Measurements from ENCODE around the gene RPLP2.

RPLP2 gene

DNA sequence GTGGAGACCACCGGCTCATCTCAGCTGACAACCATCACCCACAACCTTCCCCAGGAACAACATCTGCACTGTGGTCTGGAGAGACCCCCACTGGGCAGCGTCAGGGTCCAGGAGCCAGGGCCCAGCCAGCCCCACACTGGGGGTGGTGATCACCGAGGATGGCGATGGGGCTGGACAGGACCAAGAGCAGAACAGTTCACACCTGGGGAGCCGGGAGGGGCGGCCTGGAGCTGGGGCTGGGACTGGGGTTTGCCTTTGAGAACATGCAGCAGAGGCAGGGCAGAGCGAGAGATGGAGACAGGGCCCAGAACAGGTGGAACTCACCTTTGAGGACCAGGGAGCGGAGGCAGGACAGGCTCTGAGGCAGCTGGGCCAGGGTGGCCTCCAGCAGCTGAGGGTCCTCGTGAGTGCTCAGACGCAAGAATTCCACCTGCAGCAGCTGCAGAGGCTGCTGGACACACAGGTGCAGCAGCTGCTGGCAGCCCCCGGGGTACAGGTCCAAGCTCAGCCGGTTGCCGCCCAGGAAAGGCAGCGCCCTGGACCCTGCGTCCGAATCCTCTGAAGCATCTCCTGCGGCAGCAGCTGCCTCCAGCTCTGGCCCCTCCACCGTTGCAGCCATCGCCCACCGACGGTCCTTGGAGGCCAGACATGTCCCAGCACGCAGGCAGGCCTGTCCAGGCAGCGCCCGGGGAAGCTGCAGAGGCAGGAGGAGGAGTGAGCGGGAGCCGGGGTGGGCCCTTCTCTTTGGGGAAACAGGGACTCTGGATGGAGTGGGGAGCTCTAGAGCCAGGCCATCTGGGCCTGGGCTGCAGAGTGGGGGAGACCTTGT is 5.8 kb upstream of the RPLP2 start:
- DNase-seq (ENCODE audit: low spot score) = no peak

DNA sequence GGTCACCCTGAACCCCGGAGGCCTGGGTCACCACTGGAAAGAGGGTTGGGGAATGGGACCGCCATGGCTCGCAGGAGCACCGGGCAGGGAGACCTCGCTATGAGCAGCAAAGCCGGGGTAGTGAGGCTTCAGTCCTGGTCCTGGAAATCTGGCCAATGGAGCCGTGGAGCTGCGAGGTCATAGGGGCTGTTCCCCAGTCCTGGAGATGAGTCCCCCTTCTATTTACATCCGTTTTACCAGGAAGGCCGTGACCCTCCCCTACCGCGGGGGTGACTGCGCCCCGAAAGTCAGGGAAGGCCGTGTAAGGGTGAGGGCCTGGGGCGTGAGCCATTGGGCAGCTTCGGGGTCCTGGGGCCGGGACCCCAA is 5.2 kb upstream of the RPLP2 start:
- no peak for DNase-seq (ENCODE audit: low spot score)

- peak; percentile 33 for DNase-seq (ENCODE audit: low spot score)
Observed at GRCh38 chr11:808427-809286, 1.1 kb upstream of the RPLP2 start.

DNA sequence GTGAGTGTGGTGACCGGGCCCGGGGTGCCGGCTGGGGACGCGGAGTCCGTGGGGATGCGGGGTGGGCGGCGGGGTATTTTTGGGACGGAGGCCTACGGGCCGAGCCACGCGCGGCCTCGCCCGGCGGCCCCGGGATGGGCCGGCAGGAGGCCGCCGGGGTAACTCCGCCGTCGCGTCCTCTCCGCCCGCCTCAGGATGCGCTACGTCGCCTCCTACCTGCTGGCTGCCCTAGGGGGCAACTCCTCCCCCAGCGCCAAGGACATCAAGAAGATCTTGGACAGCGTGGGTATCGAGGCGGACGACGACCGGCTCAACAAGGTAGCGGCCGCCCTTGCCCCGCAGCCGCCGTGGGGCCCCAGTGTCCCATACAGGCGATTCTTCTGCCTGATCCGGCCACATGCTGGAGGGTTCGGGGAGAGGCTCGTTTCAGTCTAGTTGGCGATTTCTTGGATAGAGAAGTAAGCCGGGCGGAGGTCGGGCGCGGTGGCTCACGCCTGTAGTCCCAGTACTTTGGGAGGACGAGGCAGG is 337 bp downstream of the RPLP2 start:
- DNase-seq (ENCODE audit: low spot score) = no peak

- DNase-seq (ENCODE audit: low spot score) = no peak
Observed at GRCh38 chr11:811446-812245, 1.9 kb downstream of the RPLP2 start.

DNA sequence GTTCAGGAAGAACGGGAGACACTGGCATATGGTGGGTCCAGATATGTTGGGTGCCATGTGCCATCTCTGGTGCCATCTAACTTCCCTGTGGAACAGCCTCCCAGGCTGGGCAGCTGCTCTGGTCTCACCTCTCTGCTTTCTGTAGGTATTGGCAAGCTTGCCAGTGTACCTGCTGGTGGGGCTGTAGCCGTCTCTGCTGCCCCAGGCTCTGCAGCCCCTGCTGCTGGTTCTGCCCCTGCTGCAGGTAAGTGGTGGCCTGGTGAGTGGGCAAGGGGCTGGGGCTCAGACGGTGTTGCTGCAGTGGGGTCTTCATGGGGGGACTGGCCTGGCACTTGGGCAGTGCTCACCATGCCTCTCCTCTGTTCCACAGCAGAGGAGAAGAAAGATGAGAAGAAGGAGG is 2.6 kb downstream of the RPLP2 start:
- no peak for DNase-seq (ENCODE audit: low spot score)

DNA sequence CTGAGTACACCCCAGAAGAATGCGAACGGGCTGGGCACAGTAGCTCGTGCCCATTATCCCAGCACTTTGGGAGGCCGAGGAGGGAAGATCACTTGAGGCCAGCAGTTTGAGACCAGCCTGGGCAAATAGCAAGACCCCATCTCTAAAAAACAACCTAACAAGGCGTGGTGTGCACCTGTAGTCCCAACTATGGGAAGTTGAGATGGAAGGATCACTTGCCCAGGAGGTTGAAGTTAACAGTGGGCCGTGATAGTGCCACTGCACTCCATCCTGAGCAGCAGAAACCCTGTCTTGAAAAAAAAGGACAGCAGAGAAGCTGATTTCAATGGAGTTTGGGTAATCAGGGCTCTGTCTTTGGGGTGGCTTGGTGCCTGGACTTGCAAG is 3.3 kb downstream of the RPLP2 start:
- no peak for DNase-seq (ENCODE audit: low spot score)

GRCh38 chr11:813456-814096 is 3.8 kb downstream of the RPLP2 start:
- no peak for DNase-seq (ENCODE audit: low spot score)

DNA sequence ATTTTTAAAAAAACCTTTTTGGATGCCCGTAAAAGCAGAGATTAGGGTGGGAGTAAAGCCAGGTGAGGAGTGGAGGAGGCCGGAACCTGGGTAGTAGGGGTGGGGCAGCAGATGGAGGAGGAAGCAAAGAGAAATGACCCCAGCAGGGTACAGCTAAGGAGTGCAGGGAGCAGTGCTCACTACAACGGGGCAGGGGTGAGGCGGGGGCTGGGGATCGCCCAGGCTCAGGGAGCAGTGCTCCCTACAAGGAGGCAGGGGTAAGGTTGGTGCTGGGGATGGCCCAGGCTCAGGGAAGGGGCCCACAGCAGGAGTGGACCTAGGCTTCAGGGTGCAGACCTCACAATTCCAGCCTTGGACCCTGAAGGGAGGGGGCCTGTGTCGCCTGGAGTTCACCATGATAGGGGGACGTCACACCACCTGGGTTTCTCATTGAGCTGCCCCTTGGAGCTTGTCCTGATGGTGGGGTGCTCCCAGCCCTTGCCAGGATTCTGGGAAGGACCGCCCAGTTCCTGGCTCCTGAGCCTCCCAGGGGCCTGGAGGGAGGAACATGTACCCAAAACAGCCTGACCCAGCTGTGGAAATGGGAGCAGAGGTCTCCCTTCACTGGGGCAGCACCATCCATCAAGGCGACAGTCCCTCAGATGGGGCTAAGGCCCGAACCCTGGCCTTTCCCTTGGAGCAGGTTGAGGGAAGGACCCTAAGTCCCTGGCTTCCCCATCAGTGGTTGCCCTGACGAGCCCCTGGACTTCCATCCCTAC is 6.1 kb downstream of the RPLP2 start:
- DNase-seq (ENCODE audit: low spot score) = no peak

DNA sequence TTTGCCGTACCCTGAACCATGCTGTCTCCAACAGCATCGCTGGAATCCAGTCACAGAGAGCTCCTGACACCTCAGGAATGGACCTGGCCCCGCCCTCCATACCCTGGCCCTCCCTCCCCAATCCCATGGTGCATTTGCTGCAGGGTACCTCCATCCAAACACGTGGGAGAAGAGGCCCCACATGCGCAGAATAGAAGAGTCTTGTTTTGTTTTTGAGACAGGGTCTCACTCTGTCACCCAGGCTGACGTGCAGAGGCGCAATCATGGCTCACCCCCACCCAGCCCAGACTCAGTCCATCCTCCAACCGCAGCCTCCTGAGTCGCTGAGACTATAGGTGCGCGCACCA is 6.6 kb downstream of the RPLP2 start:
- DNase-seq (ENCODE audit: low spot score) = no peak

- no peak for DNase-seq (ENCODE audit: low spot score)
Observed at GRCh38 chr11:818396-819128, 8.8 kb downstream of the RPLP2 start, which contains the start of gene PNPLA2. Gene PNPLA2, plus strand, starts transcription at chr11:818914. Its CDS starts 805 bp downstream, at chr11:819719.

DNA sequence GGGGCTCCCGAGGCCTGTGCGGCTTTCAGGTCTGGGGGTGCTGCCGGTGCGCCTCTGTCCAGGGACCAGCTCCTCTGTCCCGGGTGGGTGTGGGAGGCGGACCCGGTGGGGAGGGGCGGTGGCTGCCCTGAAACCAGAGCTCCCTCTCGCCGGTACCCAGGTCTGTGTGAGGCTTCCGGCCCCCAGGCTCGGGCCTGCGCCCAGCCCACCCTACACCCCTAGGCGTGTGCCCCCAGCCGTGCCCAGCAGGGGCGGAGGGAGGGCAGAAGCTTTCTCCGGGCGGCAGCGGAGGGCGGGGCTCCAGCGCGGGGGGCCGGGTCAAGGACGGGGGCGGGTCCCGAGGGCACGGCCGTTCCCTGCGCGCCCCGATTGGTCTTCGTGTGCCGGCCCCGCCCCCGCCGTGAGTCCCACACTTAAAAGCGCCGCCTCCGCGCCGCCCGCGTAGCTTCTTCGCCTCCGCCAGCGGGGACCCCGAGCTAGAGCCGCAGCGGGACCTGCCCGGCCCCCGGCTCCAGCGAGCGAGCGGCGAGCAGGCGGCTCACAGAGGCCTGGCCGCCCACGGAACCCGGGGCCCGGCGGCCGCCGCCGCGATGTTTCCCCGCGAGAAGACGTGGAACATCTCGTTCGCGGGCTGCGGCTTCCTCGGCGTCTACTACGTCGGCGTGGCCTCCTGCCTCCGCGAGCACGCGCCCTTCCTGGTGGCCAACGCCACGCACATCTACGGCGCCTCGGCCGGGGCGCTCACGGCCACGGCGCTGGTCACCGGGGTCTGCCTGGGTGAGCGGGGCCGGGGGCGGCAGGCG is 9.6 kb downstream of the RPLP2 start:
- peak; percentile 90 for DNase-seq (ENCODE audit: low spot score)

DNA sequence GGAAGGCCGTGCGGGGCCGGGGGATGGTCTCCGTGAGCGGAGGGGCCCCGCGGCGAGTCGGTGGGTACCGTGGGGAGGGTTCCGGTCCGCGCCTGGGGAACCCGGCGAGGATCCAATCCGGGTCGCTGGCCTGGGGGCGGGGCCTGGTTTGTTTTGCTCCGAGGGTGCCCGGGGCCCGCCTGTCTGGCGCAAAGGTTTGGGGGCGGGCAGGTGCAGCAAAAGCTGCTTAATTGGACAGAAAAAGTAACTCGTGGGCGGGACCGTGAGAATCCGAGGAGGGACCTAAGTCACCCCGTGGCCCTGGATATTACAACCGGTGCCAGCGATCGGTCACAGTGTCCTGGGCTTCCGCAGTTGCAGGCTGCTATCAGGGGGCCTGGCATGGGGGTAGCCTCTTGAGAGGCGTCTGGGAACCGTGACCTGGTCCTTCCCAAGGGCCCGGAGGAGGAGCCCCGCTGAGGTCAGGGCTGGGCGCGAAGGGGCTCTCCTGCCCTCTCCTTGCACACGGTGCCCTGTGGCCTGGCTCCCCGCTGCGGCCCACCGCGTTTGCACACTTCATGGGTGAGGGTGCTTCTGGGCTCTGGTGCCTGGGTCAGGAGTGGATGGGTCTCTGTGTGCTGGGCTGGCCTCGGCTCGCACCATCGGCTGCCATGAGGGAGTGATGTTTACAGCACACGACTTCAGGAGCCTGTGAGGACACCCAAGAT is 10.3 kb downstream of the RPLP2 start:
- DNase-seq (ENCODE audit: low spot score) = peak; percentile 95

GRCh38 chr11:820655-821511 is 11.1 kb downstream of the RPLP2 start:
- DNase-seq (ENCODE audit: low spot score) = no peak

- no peak for DNase-seq (ENCODE audit: low spot score)
Observed at GRCh38 chr11:821512-822371, 12.0 kb downstream of the RPLP2 start.

- no peak for DNase-seq (ENCODE audit: low spot score)
Observed at GRCh38 chr11:823441-824291, 13.9 kb downstream of the RPLP2 start.
